MCF 10A (cell line): ENCODE results near the gene WNK4. TPM values are rescaled to one million over a fixed set of nuclear protein-coding genes. Genes with fewer than 3 reads are reported as not detected.
A peak's percentile ranks its signal among the peaks of the same experiment; 100 is the strongest.
"Not testable (repeated sequence)": the region's sequence is repeated elsewhere in the genome, so short reads cannot be mapped to it uniquely, and the experiment has no call there.

Source experiments
- BruUV-seq: library from RNA; stranded (reverse); fragments of 400-500 nt; replicated peaks from 2 replicates; lab custom pipeline; 2021; lab: Mats Ljungman, UMichigan
- CTCF ChIA-PET: fragments of 300-600 bp; sonication (Branson Sonifier 250); formaldehyde crosslinking; extraction: SDS; loops from one replicate; lab custom pipeline; 2021; ENCODE audit warnings: antibody characterized with exemption, inconsistent platforms; lab: Yijun Ruan, JAX
- POLR2A ChIA-PET: fragments of 300-600, 350-650 bp; sonication (Branson Sonifier 250); formaldehyde crosslinking; extraction: SDS; loops from one replicate; lab custom pipeline; 2020; ENCODE audit warnings: antibody characterized with exemption, inconsistent platforms; lab: Yijun Ruan, JAX
- DNase-seq: peaks from one replicate; pipeline ENCODE4 v3.0.0-alpha.2; 2018; ENCODE audit not compliant: unreplicated experiment
- H3K27ac Mint-ChIP-seq: one replicate; pipeline ENCODE4 v1.8.0; 2022; ENCODE audit warnings: mild to moderate bottlenecking, low read depth, mixed read lengths; ENCODE audit not compliant: unreplicated experiment
- H3K27me3 Mint-ChIP-seq: one replicate; pipeline ENCODE4 v1.8.0; 2022; ENCODE audit warnings: mixed read lengths; ENCODE audit not compliant: insufficient read depth, unreplicated experiment
- H3K36me3 Mint-ChIP-seq: one replicate; pipeline ENCODE4 v1.8.0; 2022; ENCODE audit warnings: mild to moderate bottlenecking, moderate library complexity, mixed read lengths; ENCODE audit not compliant: insufficient read depth, unreplicated experiment
- H3K4me1 Mint-ChIP-seq: one replicate; pipeline ENCODE4 v1.8.0; 2022; ENCODE audit warnings: mixed read lengths; ENCODE audit not compliant: insufficient read depth, unreplicated experiment
- H3K4me3 Mint-ChIP-seq: one replicate; pipeline ENCODE4 v1.8.0; 2022; ENCODE audit warnings: mild to moderate bottlenecking, moderate library complexity, mixed read lengths; ENCODE audit not compliant: unreplicated experiment
- H3K9me3 Mint-ChIP-seq: one replicate; pipeline ENCODE4 v1.8.0; 2022; ENCODE audit warnings: mixed read lengths; ENCODE audit not compliant: unreplicated experiment
- intact Hi-C: fragments of 100-400 bp; cut with micrococcal nuclease; formaldehyde crosslinking; loops from 2 replicates; pipeline ENCODE4 v1.14.1; 2022
- total RNA-seq: library from RNA; stranded (reverse); gene quantifications from 2 replicates; pipeline ENCODE4 v1.2.3, GENCODE V29; 2022
- TF ChIP-seq, protein P1 (sequence below): fragments of 200-600 bp; IDR thresholded peaks from one replicate; pipeline ENCODE4 v1.8.0; 2022; ENCODE audit warnings: antibody characterized with exemption, mild to moderate bottlenecking; ENCODE audit not compliant: unreplicated experiment

Gene WNK4
- total RNA-seq, 1 experiment from 2014 or later = 2.3 TPM

DNA sequence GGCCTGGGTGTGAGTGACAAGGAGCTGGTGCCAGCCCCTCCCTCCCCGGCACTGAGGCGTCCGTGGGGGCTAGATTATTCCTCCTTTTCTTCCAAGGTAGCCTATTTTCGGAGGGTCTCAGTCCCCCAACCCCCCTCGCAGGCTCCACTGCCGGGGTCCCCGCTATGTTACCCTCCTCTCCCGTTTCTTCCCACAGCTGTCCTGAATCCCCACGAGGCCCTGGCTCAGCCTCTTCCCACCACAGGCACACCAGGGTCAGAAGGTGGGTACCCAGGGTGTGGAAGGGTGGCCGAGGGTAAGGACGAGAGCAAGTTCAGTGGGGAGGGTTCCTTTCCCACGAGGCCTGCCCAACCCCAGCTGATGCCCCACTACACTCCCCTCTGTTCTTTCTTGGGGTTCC is 18.8 kb upstream of the WNK4 start:
- POLR2A ChIA-PET = no interaction called here
- CTCF ChIA-PET = interaction anchor here (0.6 to 1.3 kb wide), 3 partner anchors 31 to 110 kb away, joined by 3 to 7 read pairs (median 5); no protein-coding TSS in a partner anchor
- no TSS peak for BruUV-seq
- Mint-ChIP-seq H3K9me3 (no peaks in the 10 kb centered on the region), H3K4me1 (peaks cover 5% of the 10 kb centered on the region), H3K4me3 (no peak overlapping the region), H3K27ac (no peak overlapping the region), H3K27me3 (peaks cover 20% of the 10 kb centered on the region), H3K36me3 (no peaks in the 10 kb centered on the region)
- TF ChIP-seq, protein P1, sequence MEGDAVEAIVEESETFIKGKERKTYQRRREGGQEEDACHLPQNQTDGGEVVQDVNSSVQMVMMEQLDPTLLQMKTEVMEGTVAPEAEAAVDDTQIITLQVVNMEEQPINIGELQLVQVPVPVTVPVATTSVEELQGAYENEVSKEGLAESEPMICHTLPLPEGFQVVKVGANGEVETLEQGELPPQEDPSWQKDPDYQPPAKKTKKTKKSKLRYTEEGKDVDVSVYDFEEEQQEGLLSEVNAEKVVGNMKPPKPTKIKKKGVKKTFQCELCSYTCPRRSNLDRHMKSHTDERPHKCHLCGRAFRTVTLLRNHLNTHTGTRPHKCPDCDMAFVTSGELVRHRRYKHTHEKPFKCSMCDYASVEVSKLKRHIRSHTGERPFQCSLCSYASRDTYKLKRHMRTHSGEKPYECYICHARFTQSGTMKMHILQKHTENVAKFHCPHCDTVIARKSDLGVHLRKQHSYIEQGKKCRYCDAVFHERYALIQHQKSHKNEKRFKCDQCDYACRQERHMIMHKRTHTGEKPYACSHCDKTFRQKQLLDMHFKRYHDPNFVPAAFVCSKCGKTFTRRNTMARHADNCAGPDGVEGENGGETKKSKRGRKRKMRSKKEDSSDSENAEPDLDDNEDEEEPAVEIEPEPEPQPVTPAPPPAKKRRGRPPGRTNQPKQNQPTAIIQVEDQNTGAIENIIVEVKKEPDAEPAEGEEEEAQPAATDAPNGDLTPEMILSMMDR = no peak
- DNase-seq = no peak
- intact Hi-C loops = loop anchor here (2.0 kb wide), 2 partner anchors 17 to 183 kb away; partner anchors contain the start of gene EZH1

DNA sequence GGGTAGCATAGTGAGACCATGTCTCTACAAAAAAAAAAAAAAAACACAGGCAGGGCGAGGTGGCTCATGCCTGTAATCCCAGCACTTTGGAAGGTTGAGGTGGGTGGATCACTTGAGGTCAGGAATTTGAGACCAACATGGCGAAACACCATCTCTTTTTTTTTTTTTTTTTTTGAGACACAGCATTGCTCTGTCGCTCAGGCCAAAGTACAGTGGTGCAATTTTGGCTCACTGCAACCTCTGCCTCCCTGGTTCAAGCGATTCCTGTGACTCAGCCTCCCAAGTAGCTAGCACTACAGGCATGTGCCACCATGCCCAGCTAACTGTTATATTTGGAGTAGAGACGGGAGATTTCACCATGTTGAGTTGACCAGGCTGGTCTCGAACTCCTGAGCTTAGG is 14.3 kb upstream of the WNK4 start:
- H3K4me3 Mint-ChIP-seq = no peak overlapping the region
- TF ChIP-seq, protein P1 = no peak
- CTCF ChIA-PET = interaction anchor here (0.7 to 1.0 kb wide), 3 partner anchors 16 to 187 kb away, joined by 3 to 5 read pairs (median 4); no protein-coding TSS in a partner anchor
- peak; percentile 60 for DNase-seq
- H3K27me3 Mint-ChIP-seq = no peaks in the 10 kb centered on the region
- peaks cover 5% of the 10 kb centered on the region for H3K4me1 Mint-ChIP-seq
- no TSS peak for BruUV-seq
- no peak overlapping the region for H3K27ac Mint-ChIP-seq
- no peaks in the 10 kb centered on the region for H3K36me3 Mint-ChIP-seq
- POLR2A ChIA-PET = interaction anchor here (0.7 kb wide), 1 partner anchor 20 kb away, joined by 3 read pairs; no protein-coding TSS in a partner anchor
- H3K9me3 Mint-ChIP-seq = no peaks in the 10 kb centered on the region
- intact Hi-C loops = no loop called here

DNA sequence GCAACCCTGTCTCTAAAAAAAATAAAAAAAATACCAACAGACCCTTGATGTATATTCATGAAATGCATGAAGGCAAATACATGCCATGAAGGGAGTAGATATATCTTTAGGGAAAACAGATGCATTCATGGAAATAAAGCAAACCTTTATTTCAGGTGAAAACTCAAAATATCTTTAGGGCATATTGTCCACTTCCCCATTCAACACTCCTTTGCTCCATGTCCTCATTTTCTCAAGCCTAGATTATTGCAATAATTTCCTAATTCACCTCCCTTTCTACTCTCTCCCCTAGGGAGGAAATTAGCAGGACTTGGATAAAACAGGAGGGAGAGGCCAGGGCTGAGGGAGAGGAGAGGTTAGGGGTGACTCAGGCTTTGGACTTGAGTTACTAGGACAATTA is 12.9 kb upstream of the WNK4 start:
- Mint-ChIP-seq H3K4me1 (peaks cover 5% of the 10 kb centered on the region), H3K4me3 (no peak overlapping the region), H3K27me3 (no peaks in the 10 kb centered on the region), H3K9me3 (no peaks in the 10 kb centered on the region), H3K36me3 (no peaks in the 10 kb centered on the region), H3K27ac (no peak overlapping the region)
- no TSS peak for BruUV-seq
- TF ChIP-seq, protein P1 = no peak
- no peak for DNase-seq
- intact Hi-C loops = no loop called here
- CTCF ChIA-PET = no interaction called here
- POLR2A ChIA-PET = interaction anchor here (0.6 kb wide), 1 partner anchor 349 kb away, joined by 3 read pairs; no protein-coding TSS in a partner anchor

DNA sequence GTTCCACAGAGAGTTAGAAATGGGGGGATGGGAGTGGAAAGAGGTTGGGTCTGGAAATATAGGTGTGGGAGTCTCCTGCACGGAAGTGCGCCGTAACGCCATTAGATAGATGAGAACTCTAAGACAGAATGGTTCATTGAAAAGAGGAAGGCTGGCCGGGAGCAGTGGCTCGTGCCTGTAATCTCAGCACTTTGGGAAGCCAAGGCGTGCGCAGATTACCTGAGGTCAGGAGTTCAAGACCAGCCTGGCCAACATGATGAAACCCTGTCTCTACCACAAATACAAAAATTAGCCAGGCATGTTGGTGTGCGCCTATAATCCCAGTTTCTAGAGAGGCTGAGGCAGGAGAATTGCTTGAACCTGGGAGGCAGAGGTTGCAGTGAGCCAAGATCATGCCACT is 12.4 kb upstream of the WNK4 start:
- BruUV-seq, CTCF ChIA-PET, H3K9me3 Mint-ChIP-seq: not testable (repeated sequence)

DNA sequence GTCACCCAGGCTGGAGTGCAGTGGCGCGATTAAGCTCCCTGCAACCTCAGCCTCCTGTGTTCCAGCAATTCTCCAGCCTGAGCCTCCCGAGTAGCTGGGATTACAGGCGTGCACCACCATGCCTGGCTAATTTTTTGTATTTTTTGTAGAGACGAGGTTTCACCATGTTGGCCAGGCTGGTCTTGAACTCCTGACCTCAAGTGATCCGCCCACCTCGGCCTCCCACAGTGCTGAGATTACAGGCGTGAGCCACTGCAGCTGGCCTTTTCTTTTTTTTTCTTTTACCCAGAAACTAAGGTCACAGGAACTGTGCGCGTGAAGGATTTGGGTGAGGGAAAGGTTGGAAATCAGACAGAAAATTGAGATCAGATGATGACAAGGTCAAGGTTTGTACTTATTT is 10.4 kb upstream of the WNK4 start:
- H3K36me3 Mint-ChIP-seq, H3K27me3 Mint-ChIP-seq, POLR2A ChIA-PET, intact Hi-C loops, H3K9me3 Mint-ChIP-seq, BruUV-seq, DNase-seq, H3K4me3 Mint-ChIP-seq, H3K27ac Mint-ChIP-seq: not testable (repeated sequence)
- peaks cover 14% of the 10 kb centered on the region for H3K4me1 Mint-ChIP-seq
- CTCF ChIA-PET = interaction anchor here (0.5 to 0.6 kb wide), 3 partner anchors 19 to 142 kb away, joined by 3 read pairs; no protein-coding TSS in a partner anchor

More for the DNA sequence above, 12.4 kb upstream of the WNK4 start:
- intact Hi-C loops, POLR2A ChIA-PET, H3K4me1 Mint-ChIP-seq, H3K4me3 Mint-ChIP-seq, DNase-seq, H3K27ac Mint-ChIP-seq, H3K27me3 Mint-ChIP-seq, H3K36me3 Mint-ChIP-seq: not testable (repeated sequence)
